Amniotic epithelial cell (primary cell): ENCODE measurements around the gene LRRC32.

ENCODE experiments used
- DNase-seq: peaks from one replicate; pipeline ENCODE4 v3.0.0-alpha.2; 2010; ENCODE audit warnings: low read depth

Gene LRRC32

GRCh38 chr11:76663912-76664440 lies 6.6 kb downstream of the LRRC32 start:
- no peak for DNase-seq

- no peak for DNase-seq
Measured at GRCh38 chr11:76663486-76663810, 7.1 kb downstream of the LRRC32 start.

GRCh38 chr11:76662656-76663485 lies 7.7 kb downstream of the LRRC32 start:
- DNase-seq: no peak

GRCh38 chr11:76661834-76662434 lies 8.6 kb downstream of the LRRC32 start:
- DNase-seq: no peak

GRCh38 chr11:76661306-76661751 lies 9.2 kb downstream of the LRRC32 start:
- DNase-seq: no peak

GRCh38 chr11:76660533-76661305 lies 9.8 kb downstream of the LRRC32 start:
- no peak for DNase-seq

GRCh38 chr11:76659672-76660532 lies 10.6 kb downstream of the LRRC32 start:
- no peak for DNase-seq

GRCh38 chr11:76658651-76659650 lies 11.6 kb downstream of the LRRC32 start:
- no peak for DNase-seq

GRCh38 chr11:76658231-76658630 lies 12.3 kb downstream of the LRRC32 start:
- no peak for DNase-seq

GRCh38 chr11:76657187-76658170 lies 13.1 kb downstream of the LRRC32 start:
- DNase-seq: no peak

- DNase-seq: no peak
Measured at GRCh38 chr11:76656571-76657081, 13.9 kb downstream of the LRRC32 start.

- DNase-seq: no peak
Measured at GRCh38 chr11:76656050-76656531, 14.5 kb downstream of the LRRC32 start.

GRCh38 chr11:76655501-76656049 lies 15.0 kb downstream of the LRRC32 start:
- no peak for DNase-seq

- no peak for DNase-seq
Measured at GRCh38 chr11:76654980-76655379, 15.6 kb downstream of the LRRC32 start.

- peak; percentile 86 for DNase-seq
Measured at GRCh38 chr11:76654298-76654851, 16.2 kb downstream of the LRRC32 start.

GRCh38 chr11:76653674-76654284 lies 16.8 kb downstream of the LRRC32 start:
- DNase-seq: peak; percentile 87

GRCh38 chr11:76653012-76653673 lies 17.4 kb downstream of the LRRC32 start:
- no peak for DNase-seq
